K562 (cell line): Measurements from ENCODE around the gene CPLANE2. TPM values are rescaled to one million over a fixed set of nuclear protein-coding genes. Genes with fewer than 3 reads are reported as not detected.

Source experiments
- ATF7 ChIP-seq: fragments of 450-650 bp; IDR thresholded peaks from 2 replicates; pipeline ENCODE4 v1.7.1; 2014; ENCODE audit warnings: mild to moderate bottlenecking, moderate library complexity
- BCLAF1 ChIP-seq, 2 experiments: fragments of 450-650 bp in 1 of 2; IDR thresholded peaks; 2 replicates each; pipeline ENCODE4 v1.6.1; 2011 to 2017; ENCODE audit warnings: low read depth in 2 of 2, antibody characterized with exemption in 1 of 2, borderline replicate concordance in 1 of 2, low read length in 1 of 2, mild to moderate bottlenecking in 1 of 2, mixed read lengths in 1 of 2; ENCODE audit not compliant: control insufficient read depth in 1 of 2
- GTF2B ChIP-seq: IDR thresholded peaks from 2 replicates; pipeline ENCODE4 v1.6.1; 2011; ENCODE audit not compliant: insufficient read length; ENCODE audit errors: extremely low read depth
- HNRNPUL1 ChIP-seq: fragments of 200-400 bp; formaldehyde crosslinking; IDR thresholded peaks from 2 replicates; pipeline ENCODE4 v1.6.1; 2017; ENCODE audit warnings: low read length
- ID3 ChIP-seq, 2 experiments: fragments of 250-450 bp in 1 of 2; fragments of 450-650 bp in 1 of 2; sonication (Bioruptor Pico) in 1 of 2; IDR thresholded peaks; 2 replicates each; pipeline versions ENCODE4 v1.6.1 to v1.8.0; 2016 to 2021; ENCODE audit warnings: mild to moderate bottlenecking in 2 of 2, moderate library complexity in 2 of 2, missing compliant biosample characterization in 1 of 2, missing genetic modification characterization in 1 of 2
- KLF10 ChIP-seq: fragments of 250-450 bp; sonication (Bioruptor Pico); IDR thresholded peaks from 2 replicates; pipeline ENCODE4 v1.6.1; 2021; ENCODE audit warnings: matching md5 sums
- MEF2D ChIP-seq: conservative IDR thresholded peaks from 2 replicates; pipeline ENCODE4 v1.6.1; 2016; ENCODE audit warnings: low read depth, missing genetic modification characterization, missing compliant biosample characterization
- PYGO2 ChIP-seq: fragments of 450-650 bp; IDR thresholded peaks from 2 replicates; pipeline ENCODE4 v1.6.1; 2016; ENCODE audit warnings: mild to moderate bottlenecking, missing genetic modification characterization, moderate library complexity, missing compliant biosample characterization
- RBBP5 ChIP-seq: fragments of 200-600 bp; sonication (generic); IDR thresholded peaks from 2 replicates; pipeline ENCODE4 v1.6.1; 2012; ENCODE audit warnings: borderline replicate concordance, mild to moderate bottlenecking, low read length, control low read depth, inconsistent platforms; ENCODE audit not compliant: insufficient read depth, poor library complexity, severe bottlenecking
- RBM25 ChIP-seq: fragments of 200-400 bp; formaldehyde crosslinking; IDR thresholded peaks from 2 replicates; pipeline ENCODE4 v1.6.1; 2018; ENCODE audit warnings: low read length, low read depth, moderate library complexity; ENCODE audit not compliant: severe bottlenecking
- RNF219 ChIP-seq: fragments of 250-450 bp; sonication (Bioruptor Pico); IDR thresholded peaks from 2 replicates; pipeline ENCODE4 v1.5.0; 2022; ENCODE audit warnings: mild to moderate bottlenecking
- SNAPC5 ChIP-seq: fragments of 250-450 bp; sonication (Bioruptor Pico); IDR thresholded peaks from 2 replicates; pipeline ENCODE4 v1.8.0; 2021; ENCODE audit warnings: moderate library complexity, mild to moderate bottlenecking, inconsistent platforms
- SRSF1 ChIP-seq: fragments of 200-400 bp; formaldehyde crosslinking; IDR thresholded peaks from 2 replicates; pipeline ENCODE4 v1.6.1; 2017; ENCODE audit warnings: mild to moderate bottlenecking, low read depth, low read length, moderate library complexity
- TCF3 ChIP-seq: sonication (generic); formaldehyde crosslinking; IDR thresholded peaks from 2 replicates; pipeline ENCODE4 v1.4.0; 2020; ENCODE audit warnings: mild to moderate bottlenecking, missing genetic modification reagents
- TCFL5 ChIP-seq: fragments of 250-450 bp; sonication (Bioruptor Pico); conservative IDR thresholded peaks from 2 replicates; pipeline ENCODE4 v1.6.1; 2021; ENCODE audit warnings: mild to moderate bottlenecking, moderate library complexity, matching md5 sums
- TEAD1 ChIP-seq, 2 experiments: fragments of 450-650 bp in 1 of 2; sonication (generic) in 1 of 2; formaldehyde crosslinking; IDR thresholded peaks; 2 replicates each; pipeline versions ENCODE4 v1.4.0 to v1.8.0; 2020 to 2022; ENCODE audit warnings: mild to moderate bottlenecking in 2 of 2, missing genetic modification reagents in 1 of 2
- ZFP1 ChIP-seq: fragments of 450-650 bp; formaldehyde crosslinking; IDR thresholded peaks from 2 replicates; pipeline ENCODE4 v1.4.0; 2020; ENCODE audit warnings: mild to moderate bottlenecking, mixed read lengths
- ZNF224 ChIP-seq: sonication (generic); formaldehyde crosslinking; IDR thresholded peaks from 2 replicates; pipeline ENCODE4 v1.8.0; 2022; ENCODE audit warnings: mild to moderate bottlenecking, missing genetic modification reagents
- ZNF347 ChIP-seq: fragments of 450-650 bp; formaldehyde crosslinking; IDR thresholded peaks from 2 replicates; pipeline ENCODE4 v1.4.0; 2020; ENCODE audit warnings: low read depth, mild to moderate bottlenecking, moderate library complexity
- polyA plus RNA-seq, 8 experiments: library from polyadenylated mRNA; depleted of rRNA in 4 of 8; stranded (reverse) in 5 of 8; unstranded in 3 of 8; fragments of >200 nt; fragmentation: Nextera tagmentation in 2 of 8; fragmentation: Illumina TruSeq in 1 of 8; extraction: Ambion mirVana in 2 of 8; extraction: Trizol in 1 of 8; gene quantifications; 2 replicates each; pipeline versions ENCODE4 v1.2.1 to v1.2.3, GENCODE V29; 2011 to 2014; ENCODE audit warnings: inconsistent platforms in 1 of 8, missing spikeins in 1 of 8
- total RNA-seq, 7 experiments: library from RNA; depleted of rRNA in 6 of 7; stranded (reverse); fragments of >200 nt in 6 of 7; fragmentation: Illumina TruSeq in 2 of 7; extraction: Trizol in 2 of 7; gene quantifications; 2 replicates each; pipeline versions ENCODE4 v1.2.1 to v1.2.3, GENCODE V29; 2011 to 2021; ENCODE audit warnings: low replicate concordance in 1 of 7

Gene CPLANE2
- total and polyA plus RNA-seq, 9 of the 15 experiments (the other 6 are each of a cell fraction or from before 2014, with no cell fraction given) = 0.17 to 20.9 (median 8.1) TPM

- TF ChIP-seq RNF219 (CRISPR knock-in tag) (0 out of 2 replicates have a peak, but pooled peaks have one; percentile 19), PYGO2 (tag) (peak; percentile 81), TCF3 (peak; percentile 94), MEF2D (peak; percentile 90), SRSF1 (no peak), BCLAF1 (IDR thresholded peaks at IDR 0.05; ENCODE audit: borderline replicate concordance in 1 of 2, control insufficient read depth in 1 of 2, low read depth in 2 of 2, low read length in 1 of 2) (no peak), ZFP1 (CRISPR knock-in tag) (no peak; the same call in 1 of the 2 replicates), GTF2B (no peak), KLF10 (CRISPR knock-in tag) (no peak), SNAPC5 (CRISPR knock-in tag) (peak; percentile 47; the same call in 1 of the 2 replicates), ZNF347 (no peak), TCFL5 (CRISPR knock-in tag) (peak; percentile 30; the same call in 1 of the 2 replicates), ID3 (CRISPR knock-in tag; IDR thresholded peaks at IDR 0.05) (no peak), ID3 (tag; IDR thresholded peaks at IDR 0.05) (peak; percentile 87), RBM25 (no peak), HNRNPUL1 (no peak), ATF7 (peak; percentile 93), ZNF224 (CRISPR knock-in tag) (no peak), RBBP5 (no peak), TEAD1 (CRISPR knock-in tag; IDR thresholded peaks at IDR 0.05) (peak in 1 of 2 experiments; percentile 93; a peak in 3 of 4 replicates)
These were observed 11.9 kb upstream of the CPLANE2 start (continued) for GRCh38 chr1:16248603-16249516.
